Small intestine (tissue), 7 donors: ENCODE results near the gene NDUFV1. TPM values are rescaled to one million over a fixed set of nuclear protein-coding genes. Genes with fewer than 3 reads are reported as not detected.
A peak's percentile ranks its signal among the peaks of the same experiment; 100 is the strongest.
"Not testable (repeated sequence)": the region's sequence is repeated elsewhere in the genome, so short reads cannot be mapped to it uniquely, and the experiment has no call there.

Experiments used
- DNase-seq, 2 donors: peaks; one replicate each; pipeline versions ENCODE4 v3.0.0 to v3.0.0-alpha.2; 2013
- FAIRE-seq: peaks from 2 replicates; lab custom pipeline; 2012; peaks lifted over from hg19 to GRCh38; lab: Jason Lieb, UNC
- H3K27ac ChIP-seq, 3 donors: one replicate each; pipeline ENCODE4 v1.5.1; 2013; ENCODE audit warnings: low read length in 2 of 3, mild to moderate bottlenecking in 2 of 3, control low read depth in 1 of 3, inconsistent platforms in 1 of 3, low read depth in 1 of 3, moderate library complexity in 1 of 3
- H3K27me3 ChIP-seq, 3 donors: one replicate each; pipeline ENCODE4 v1.6.1; 2013; ENCODE audit warnings: low read length in 3 of 3, inconsistent platforms in 1 of 3; ENCODE audit not compliant: control insufficient read depth in 3 of 3, insufficient read depth in 3 of 3
- H3K36me3 ChIP-seq, 3 donors: one replicate each; pipeline ENCODE4 v1.6.1; 2013; ENCODE audit warnings: low read length in 3 of 3, inconsistent platforms in 1 of 3, low read depth in 1 of 3, mild to moderate bottlenecking in 1 of 3, moderate library complexity in 1 of 3; ENCODE audit not compliant: control insufficient read depth in 3 of 3, insufficient read depth in 2 of 3
- H3K4me1 ChIP-seq, 3 donors: one replicate each; pipeline ENCODE4 v1.6.1; 2013; ENCODE audit warnings: low read length in 2 of 3, inconsistent platforms in 1 of 3, low read depth in 1 of 3, mild to moderate bottlenecking in 1 of 3, moderate library complexity in 1 of 3; ENCODE audit not compliant: control insufficient read depth in 3 of 3, insufficient read depth in 2 of 3
- H3K4me3 ChIP-seq, 3 donors: one replicate each; pipeline ENCODE4 v1.5.1; 2013; ENCODE audit warnings: low read length in 3 of 3, control low read depth in 1 of 3, inconsistent platforms in 1 of 3, low read depth in 1 of 3, mild to moderate bottlenecking in 1 of 3, moderate library complexity in 1 of 3
- H3K9me3 ChIP-seq, 2 donors: one replicate each; pipeline ENCODE4 v1.6.1; 2013; ENCODE audit warnings: low read depth in 1 of 2, low read length in 1 of 2; ENCODE audit not compliant: control insufficient read depth in 2 of 2, insufficient read depth in 1 of 2
- WGBS, 3 donors: extraction: QIAGEN DNeasy Blood & Tissue Kit; methylation state at CpG; one replicate each; pipeline ENCODE4 v1.1.7; 2013; 5-methylcytosine and 5-hydroxymethylcytosine counted together
- polyA plus RNA-seq, 4 donors: library from polyadenylated mRNA; stranded (reverse) in 3 of 4; unstranded in 1 of 4; fragments of 200-250 nt in 3 of 4; fragments of 120-200 nt in 1 of 4; gene quantifications; one replicate each; pipeline versions ENCODE4 v1.2.1 to v1.2.3, GENCODE V29; 2013
- donor health status: healthy with polysubstance abuse.
- donor health status: control.
- donor health status: control.
- donor health status: Bipolar disorder and iron deficiency.
- donor health status: healthy.

Gene NDUFV1
- polyA plus RNA-seq, 4 donors = 170 to 361 (median 249) TPM

- Histone ChIP-seq H3K36me3 (peaks cover 5 to 41% (median 7%) of the 10 kb centered on the region in 3 donors), H3K9me3 (no peaks in the 10 kb centered on the region), H3K27ac (peak within 1 kb of the TSS; percentile 85 to 98 (median 96)), H3K4me3 (peak within 1 kb of the TSS; percentile 52 to 81 (median 65)), H3K27me3 (no peaks in the 10 kb centered on the region), H3K4me1 (peaks cover 4 to 54% (median 4%) of the 10 kb centered on the region in 3 donors)
- DNase-seq (peak; percentile 86 to 97), FAIRE-seq (no peak)
- 1 to 2% (median 2%) methylated on average over 52 to 81 of the region's 81 CpGs for WGBS, 3 donors
These were observed 23.2 kb upstream of the NDUFV1 start, which contains the start of gene GSTP1 for GRCh38 chr11:67583247-67584204. GSTP1 (plus strand) TSS chr11:67583812; CDS start chr11:67583844, 32 bp downstream.

GRCh38 chr11:67584205-67584880, 22.4 kb upstream of the NDUFV1 start:
- 8 to 16% (median 11%) methylated on average over 31 to 33 of the region's 33 CpGs for WGBS, 3 donors
- no peak for FAIRE-seq
- H3K4me1 ChIP-seq = peaks cover 4 to 49% (median 4%) of the 10 kb centered on the region in 3 donors

GRCh38 chr11:67584881-67585873, 21.6 kb upstream of the NDUFV1 start:
- Histone ChIP-seq H3K4me3 (peak overlapping the region in 2 of 3 donors; percentile 65 to 81), H3K4me1 (peaks cover 4 to 41% (median 4%) of the 10 kb centered on the region in 3 donors), H3K27ac (peak overlapping the region; percentile 85 to 98 (median 96)), H3K9me3 (no peaks in the 10 kb centered on the region), H3K36me3 (peaks cover 5 to 45% (median 7%) of the 10 kb centered on the region in 3 donors), H3K27me3 (no peaks in the 10 kb centered on the region)
- WGBS, 3 donors = 81 to 84% (median 82%) methylated on average over 21 of the region's 21 CpGs
- no peak for FAIRE-seq
- DNase-seq = peak in 1 of 2 donors; percentile 43

More at GRCh38 chr11:67584205-67584880, 22.4 kb upstream of the NDUFV1 start:
- Histone ChIP-seq H3K27ac (peak overlapping the region; percentile 85 to 98 (median 96)), H3K4me3 (peak overlapping the region; percentile 52 to 81 (median 65)), H3K9me3 (no peaks in the 10 kb centered on the region), H3K27me3 (no peaks in the 10 kb centered on the region), H3K36me3 (peaks cover 5 to 45% (median 7%) of the 10 kb centered on the region in 3 donors)
- DNase-seq = peak; percentile 86 to 93

GRCh38 chr11:67585911-67586310, 20.8 kb upstream of the NDUFV1 start:
- H3K4me1 ChIP-seq = peaks cover 4 to 34% (median 4%) of the 10 kb centered on the region in 3 donors
- H3K9me3 ChIP-seq = no peaks in the 10 kb centered on the region
- peak overlapping the region in 1 of 3 donors; percentile 98 for H3K27ac ChIP-seq
- DNase-seq (no peak), FAIRE-seq (no peak)
- H3K4me3 ChIP-seq = peak overlapping the region in 1 of 3 donors; percentile 81
- peaks cover 5 to 45% (median 7%) of the 10 kb centered on the region in 3 donors for H3K36me3 ChIP-seq
- no peaks in the 10 kb centered on the region for H3K27me3 ChIP-seq
- 86 to 94% (median 93%) methylated on average over 4 of the region's 4 CpGs for WGBS, 3 donors

GRCh38 chr11:67586568-67587250, 20.0 kb upstream of the NDUFV1 start:
- Histone ChIP-seq H3K4me3 (no peak overlapping the region), H3K9me3 (no peaks in the 10 kb centered on the region), H3K27ac (peak overlapping the region in 1 of 3 donors; percentile 53), H3K4me1 (peaks cover 4 to 28% (median 4%) of the 10 kb centered on the region in 3 donors), H3K27me3 (no peaks in the 10 kb centered on the region), H3K36me3 (peaks cover 5 to 45% (median 7%) of the 10 kb centered on the region in 3 donors)
- no peak for FAIRE-seq
- DNase-seq = no peak
- WGBS, 3 donors = 63 to 84% (median 82%) methylated on average over 5 of the region's 5 CpGs

GRCh38 chr11:67588136-67588503, 18.6 kb upstream of the NDUFV1 start:
- no peaks in the 10 kb centered on the region for H3K9me3 ChIP-seq
- FAIRE-seq (no peak), DNase-seq (no peak)
- H3K4me1 ChIP-seq = peaks cover 0 to 20% (median 0%) of the 10 kb centered on the region in 3 donors
- H3K27ac ChIP-seq = peak overlapping the region in 1 of 3 donors; percentile 62
- whole genome bisulfite sequencing, 3 donors = 83 to 95% (median 91%) methylated on average over 1 of the region's 1 CpG
- H3K4me3 ChIP-seq = no peak overlapping the region
- H3K27me3 ChIP-seq = no peaks in the 10 kb centered on the region
- H3K36me3 ChIP-seq = peaks cover 5 to 45% (median 7%) of the 10 kb centered on the region in 3 donors

GRCh38 chr11:67588899-67589415, 17.8 kb upstream of the NDUFV1 start:
- H3K27me3 ChIP-seq, FAIRE-seq, H3K4me3 ChIP-seq, H3K9me3 ChIP-seq, H3K27ac ChIP-seq, DNase-seq: not testable (repeated sequence)
- H3K4me1 ChIP-seq = peaks cover 0 to 28% (median under 1%) of the 10 kb centered on the region in 3 donors
- WGBS, 3 donors = 76 to 81% (median 76%) methylated on average over 11 of the region's 11 CpGs
- peaks cover 5 to 45% (median 7%) of the 10 kb centered on the region in 3 donors for H3K36me3 ChIP-seq
